WTC11 (cell line): ENCODE data around the gene PRPSAP1. TPM values are rescaled to one million over a fixed set of nuclear protein-coding genes. Genes with fewer than 3 reads are reported as not detected.

Source experiments
- ATAC-seq: fragments of 200-7000 bp; cut with Tn5 transposase; 2 replicates; pipeline ENCODE4 v1.10.0; 2021; ENCODE audit warnings: mild to moderate bottlenecking, moderate library complexity
- CTCF ChIA-PET: fragments of 300-600 bp; sonication (Branson Sonifier 250); formaldehyde crosslinking; loops from one replicate; lab custom pipeline; 2021; ENCODE audit warnings: antibody characterized with exemption; lab: Charles Lee
- POLR2A ChIA-PET: fragments of 350-600 bp; sonication (Branson Sonifier 250); formaldehyde crosslinking; loops from one replicate; lab custom pipeline; 2021; ENCODE audit warnings: antibody characterized with exemption; lab: Charles Lee
- DNase-seq: peaks from one replicate; pipeline ENCODE4 v3.0.0; 2021; ENCODE audit warnings: low spot score
- H3K27ac Mint-ChIP-seq: 2 replicates; pipeline ENCODE4 v1.8.0; 2021; ENCODE audit warnings: mixed read lengths
- H3K27me3 Mint-ChIP-seq: 2 replicates; pipeline ENCODE4 v1.8.0; 2021; ENCODE audit warnings: low read depth, mild to moderate bottlenecking, moderate library complexity, mixed read lengths
- H3K36me3 Mint-ChIP-seq: 2 replicates; pipeline ENCODE4 v1.8.0; 2021; ENCODE audit warnings: mixed read lengths
- H3K4me1 Mint-ChIP-seq: 2 replicates; pipeline ENCODE4 v1.8.0; 2022; ENCODE audit warnings: mixed read lengths
- H3K4me3 Mint-ChIP-seq: 2 replicates; pipeline ENCODE4 v1.8.0; 2021; ENCODE audit warnings: mild to moderate bottlenecking, moderate library complexity, mixed read lengths
- H3K9me3 Mint-ChIP-seq: 2 replicates; pipeline ENCODE4 v1.8.0; 2021; ENCODE audit warnings: mixed read lengths
- CBFB ChIP-seq: sonication (generic); formaldehyde crosslinking; IDR thresholded peaks from 2 replicates; pipeline ENCODE4 v1.8.1; 2022; ENCODE audit warnings: mild to moderate bottlenecking, low read depth, missing genetic modification reagents
- EMX1 ChIP-seq: fragments of 250-450 bp; sonication (Bioruptor Pico); IDR thresholded peaks from 2 replicates; pipeline ENCODE4 v1.8.0; 2021; ENCODE audit warnings: mild to moderate bottlenecking
- GRHL2 ChIP-seq: fragments of 250-450 bp; sonication (Bioruptor Pico); IDR thresholded peaks from 2 replicates; pipeline ENCODE4 v1.8.0; 2022; ENCODE audit warnings: mild to moderate bottlenecking, moderate library complexity; ENCODE audit not compliant: insufficient replicate concordance, severe bottlenecking
- KAT7 ChIP-seq: sonication (generic); formaldehyde crosslinking; IDR thresholded peaks from 2 replicates; pipeline ENCODE4 v1.8.1; 2023; ENCODE audit warnings: missing genetic modification reagents, mild to moderate bottlenecking, borderline replicate concordance
- NFATC4 ChIP-seq: fragments of 250-450 bp; sonication (Bioruptor Pico); IDR thresholded peaks from 2 replicates; pipeline ENCODE4 v1.9.0; 2021; ENCODE audit warnings: mild to moderate bottlenecking
- NFE2L1 ChIP-seq: sonication (generic); formaldehyde crosslinking; IDR thresholded peaks from 2 replicates; pipeline ENCODE4 v1.8.1; 2023; ENCODE audit warnings: missing genetic modification reagents
- OVOL2 ChIP-seq: fragments of 250-450 bp; sonication (Bioruptor Pico); IDR thresholded peaks from 2 replicates; pipeline ENCODE4 v1.9.0; 2021; ENCODE audit warnings: mild to moderate bottlenecking, borderline replicate concordance
- RORB ChIP-seq: fragments of 250-450 bp; sonication (Bioruptor Pico); IDR thresholded peaks from 2 replicates; pipeline ENCODE4 v1.9.0; 2021; ENCODE audit warnings: mild to moderate bottlenecking
- TP53 ChIP-seq: sonication (generic); formaldehyde crosslinking; IDR thresholded peaks from 2 replicates; pipeline ENCODE4 v1.8.1; 2023; ENCODE audit warnings: mild to moderate bottlenecking, missing genetic modification reagents
- ZBTB21 ChIP-seq: sonication (generic); formaldehyde crosslinking; IDR thresholded peaks from 2 replicates; pipeline ENCODE4 v1.8.1; 2023; ENCODE audit warnings: mild to moderate bottlenecking, missing genetic modification reagents, borderline replicate concordance
- ZNF263 ChIP-seq: sonication (generic); formaldehyde crosslinking; IDR thresholded peaks from 2 replicates; pipeline ENCODE4 v1.8.1; 2022; ENCODE audit warnings: low read depth, mild to moderate bottlenecking, moderate library complexity, missing genetic modification reagents
- total RNA-seq: library from RNA; stranded (reverse); gene quantifications from 3 replicates; pipeline ENCODE4 v1.2.3, GENCODE V29; 2021
- TF ChIP-seq, protein P1 (sequence below): sonication (generic); formaldehyde crosslinking; IDR thresholded peaks from 2 replicates; pipeline ENCODE4 v1.8.0; 2023; ENCODE audit warnings: missing genetic modification reagents
- TF ChIP-seq, protein P2 (sequence below): sonication (generic); formaldehyde crosslinking; IDR thresholded peaks from 2 replicates; pipeline ENCODE4 v1.8.0; 2023; ENCODE audit warnings: missing genetic modification reagents, mild to moderate bottlenecking, borderline replicate concordance
- TF ChIP-seq, protein P3 (sequence below): sonication (generic); formaldehyde crosslinking; IDR thresholded peaks from 2 replicates; pipeline ENCODE4 v1.8.0; 2022; ENCODE audit warnings: mild to moderate bottlenecking, missing genetic modification reagents
- TF ChIP-seq, protein P4 (sequence below): sonication (generic); formaldehyde crosslinking; IDR thresholded peaks from 2 replicates; pipeline ENCODE4 v1.8.0; 2022; ENCODE audit warnings: mild to moderate bottlenecking, missing genetic modification reagents
- TF ChIP-seq, protein P5 (sequence below): sonication (generic); formaldehyde crosslinking; IDR thresholded peaks from 2 replicates; pipeline ENCODE4 v1.8.1; 2023; ENCODE audit warnings: mild to moderate bottlenecking, missing genetic modification reagents, borderline replicate concordance

PRPSAP1 gene
- total RNA-seq, 1 experiment from 2014 or later, result 56.5 TPM

DNA sequence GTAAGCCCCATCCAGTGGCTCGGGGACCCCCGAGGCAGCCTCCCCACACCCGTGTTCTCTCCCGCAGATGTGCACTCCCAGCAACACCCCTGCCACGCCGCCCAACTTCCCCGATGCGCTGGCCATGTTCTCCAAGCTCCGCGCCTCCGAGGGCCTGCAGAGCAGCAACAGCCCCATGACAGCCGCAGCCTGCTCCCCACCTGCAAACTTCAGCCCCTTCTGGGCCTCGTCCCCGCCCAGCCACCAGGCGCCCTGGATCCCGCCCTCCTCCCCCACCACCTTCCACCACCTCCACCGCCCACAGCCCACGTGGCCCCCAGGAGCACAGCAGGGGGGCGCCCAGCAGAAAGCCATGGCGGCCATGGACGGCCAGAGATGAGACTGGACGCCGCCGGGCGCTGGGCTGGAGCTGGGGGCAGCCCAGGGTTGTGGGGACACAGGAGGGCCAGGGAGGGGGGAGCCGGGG, 83.6 kb downstream of the PRPSAP1 start:
- H3K4me1 Mint-ChIP-seq, result peaks cover 34% of the 10 kb centered on the region
- H3K27me3 Mint-ChIP-seq, result no peaks in the 10 kb centered on the region
- ATAC-seq (no peak), DNase-seq (no peak)
- H3K27ac Mint-ChIP-seq, result no peak overlapping the region
- ChIA-PET POLR2A (no interaction called here), CTCF (interaction anchor here (1.5 to 6.3 kb wide), 5 partner anchors 10 to 148 kb away, joined by 3 to 58 read pairs (median 7); no protein-coding TSS in a partner anchor)
- no peak for TF ChIP-seq OVOL2 (CRISPR knock-in tag)
- no peak for TF ChIP-seq NFATC4 (CRISPR knock-in tag)
- TF ChIP-seq ZBTB21, result no peak
- TF ChIP-seq, protein P1, sequence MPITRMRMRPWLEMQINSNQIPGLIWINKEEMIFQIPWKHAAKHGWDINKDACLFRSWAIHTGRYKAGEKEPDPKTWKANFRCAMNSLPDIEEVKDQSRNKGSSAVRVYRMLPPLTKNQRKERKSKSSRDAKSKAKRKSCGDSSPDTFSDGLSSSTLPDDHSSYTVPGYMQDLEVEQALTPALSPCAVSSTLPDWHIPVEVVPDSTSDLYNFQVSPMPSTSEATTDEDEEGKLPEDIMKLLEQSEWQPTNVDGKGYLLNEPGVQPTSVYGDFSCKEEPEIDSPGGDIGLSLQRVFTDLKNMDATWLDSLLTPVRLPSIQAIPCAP (CRISPR knock-in tag), result no peak
- no peak for TF ChIP-seq TP53
- TF ChIP-seq ZNF263 (CRISPR knock-in tag), result no peak
- TF ChIP-seq, protein P2, sequence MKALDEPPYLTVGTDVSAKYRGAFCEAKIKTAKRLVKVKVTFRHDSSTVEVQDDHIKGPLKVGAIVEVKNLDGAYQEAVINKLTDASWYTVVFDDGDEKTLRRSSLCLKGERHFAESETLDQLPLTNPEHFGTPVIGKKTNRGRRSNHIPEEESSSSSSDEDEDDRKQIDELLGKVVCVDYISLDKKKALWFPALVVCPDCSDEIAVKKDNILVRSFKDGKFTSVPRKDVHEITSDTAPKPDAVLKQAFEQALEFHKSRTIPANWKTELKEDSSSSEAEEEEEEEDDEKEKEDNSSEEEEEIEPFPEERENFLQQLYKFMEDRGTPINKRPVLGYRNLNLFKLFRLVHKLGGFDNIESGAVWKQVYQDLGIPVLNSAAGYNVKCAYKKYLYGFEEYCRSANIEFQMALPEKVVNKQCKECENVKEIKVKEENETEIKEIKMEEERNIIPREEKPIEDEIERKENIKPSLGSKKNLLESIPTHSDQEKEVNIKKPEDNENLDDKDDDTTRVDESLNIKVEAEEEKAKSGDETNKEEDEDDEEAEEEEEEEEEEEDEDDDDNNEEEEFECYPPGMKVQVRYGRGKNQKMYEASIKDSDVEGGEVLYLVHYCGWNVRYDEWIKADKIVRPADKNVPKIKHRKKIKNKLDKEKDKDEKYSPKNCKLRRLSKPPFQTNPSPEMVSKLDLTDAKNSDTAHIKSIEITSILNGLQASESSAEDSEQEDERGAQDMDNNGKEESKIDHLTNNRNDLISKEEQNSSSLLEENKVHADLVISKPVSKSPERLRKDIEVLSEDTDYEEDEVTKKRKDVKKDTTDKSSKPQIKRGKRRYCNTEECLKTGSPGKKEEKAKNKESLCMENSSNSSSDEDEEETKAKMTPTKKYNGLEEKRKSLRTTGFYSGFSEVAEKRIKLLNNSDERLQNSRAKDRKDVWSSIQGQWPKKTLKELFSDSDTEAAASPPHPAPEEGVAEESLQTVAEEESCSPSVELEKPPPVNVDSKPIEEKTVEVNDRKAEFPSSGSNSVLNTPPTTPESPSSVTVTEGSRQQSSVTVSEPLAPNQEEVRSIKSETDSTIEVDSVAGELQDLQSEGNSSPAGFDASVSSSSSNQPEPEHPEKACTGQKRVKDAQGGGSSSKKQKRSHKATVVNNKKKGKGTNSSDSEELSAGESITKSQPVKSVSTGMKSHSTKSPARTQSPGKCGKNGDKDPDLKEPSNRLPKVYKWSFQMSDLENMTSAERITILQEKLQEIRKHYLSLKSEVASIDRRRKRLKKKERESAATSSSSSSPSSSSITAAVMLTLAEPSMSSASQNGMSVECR (CRISPR knock-in tag), result no peak
- TF ChIP-seq, protein P3, sequence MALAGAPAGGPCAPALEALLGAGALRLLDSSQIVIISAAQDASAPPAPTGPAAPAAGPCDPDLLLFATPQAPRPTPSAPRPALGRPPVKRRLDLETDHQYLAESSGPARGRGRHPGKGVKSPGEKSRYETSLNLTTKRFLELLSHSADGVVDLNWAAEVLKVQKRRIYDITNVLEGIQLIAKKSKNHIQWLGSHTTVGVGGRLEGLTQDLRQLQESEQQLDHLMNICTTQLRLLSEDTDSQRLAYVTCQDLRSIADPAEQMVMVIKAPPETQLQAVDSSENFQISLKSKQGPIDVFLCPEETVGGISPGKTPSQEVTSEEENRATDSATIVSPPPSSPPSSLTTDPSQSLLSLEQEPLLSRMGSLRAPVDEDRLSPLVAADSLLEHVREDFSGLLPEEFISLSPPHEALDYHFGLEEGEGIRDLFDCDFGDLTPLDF (CRISPR knock-in tag), result no peak
- TF ChIP-seq KAT7 (CRISPR knock-in tag), result no peak
- TF ChIP-seq GRHL2 (CRISPR knock-in tag), result no peak
- no peak for TF ChIP-seq CBFB (CRISPR knock-in tag)
- no peak for TF ChIP-seq EMX1 (CRISPR knock-in tag)
- TF ChIP-seq, protein P4, sequence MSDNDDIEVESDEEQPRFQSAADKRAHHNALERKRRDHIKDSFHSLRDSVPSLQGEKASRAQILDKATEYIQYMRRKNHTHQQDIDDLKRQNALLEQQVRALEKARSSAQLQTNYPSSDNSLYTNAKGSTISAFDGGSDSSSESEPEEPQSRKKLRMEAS (CRISPR knock-in tag), result no peak
- TF ChIP-seq, protein P5, sequence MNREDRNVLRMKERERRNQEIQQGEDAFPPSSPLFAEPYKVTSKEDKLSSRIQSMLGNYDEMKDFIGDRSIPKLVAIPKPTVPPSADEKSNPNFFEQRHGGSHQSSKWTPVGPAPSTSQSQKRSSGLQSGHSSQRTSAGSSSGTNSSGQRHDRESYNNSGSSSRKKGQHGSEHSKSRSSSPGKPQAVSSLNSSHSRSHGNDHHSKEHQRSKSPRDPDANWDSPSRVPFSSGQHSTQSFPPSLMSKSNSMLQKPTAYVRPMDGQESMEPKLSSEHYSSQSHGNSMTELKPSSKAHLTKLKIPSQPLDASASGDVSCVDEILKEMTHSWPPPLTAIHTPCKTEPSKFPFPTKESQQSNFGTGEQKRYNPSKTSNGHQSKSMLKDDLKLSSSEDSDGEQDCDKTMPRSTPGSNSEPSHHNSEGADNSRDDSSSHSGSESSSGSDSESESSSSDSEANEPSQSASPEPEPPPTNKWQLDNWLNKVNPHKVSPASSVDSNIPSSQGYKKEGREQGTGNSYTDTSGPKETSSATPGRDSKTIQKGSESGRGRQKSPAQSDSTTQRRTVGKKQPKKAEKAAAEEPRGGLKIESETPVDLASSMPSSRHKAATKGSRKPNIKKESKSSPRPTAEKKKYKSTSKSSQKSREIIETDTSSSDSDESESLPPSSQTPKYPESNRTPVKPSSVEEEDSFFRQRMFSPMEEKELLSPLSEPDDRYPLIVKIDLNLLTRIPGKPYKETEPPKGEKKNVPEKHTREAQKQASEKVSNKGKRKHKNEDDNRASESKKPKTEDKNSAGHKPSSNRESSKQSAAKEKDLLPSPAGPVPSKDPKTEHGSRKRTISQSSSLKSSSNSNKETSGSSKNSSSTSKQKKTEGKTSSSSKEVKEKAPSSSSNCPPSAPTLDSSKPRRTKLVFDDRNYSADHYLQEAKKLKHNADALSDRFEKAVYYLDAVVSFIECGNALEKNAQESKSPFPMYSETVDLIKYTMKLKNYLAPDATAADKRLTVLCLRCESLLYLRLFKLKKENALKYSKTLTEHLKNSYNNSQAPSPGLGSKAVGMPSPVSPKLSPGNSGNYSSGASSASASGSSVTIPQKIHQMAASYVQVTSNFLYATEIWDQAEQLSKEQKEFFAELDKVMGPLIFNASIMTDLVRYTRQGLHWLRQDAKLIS (CRISPR knock-in tag), result no peak
- no peak for TF ChIP-seq RORB (CRISPR knock-in tag)
- no peak for TF ChIP-seq NFE2L1 (CRISPR knock-in tag)
- H3K4me3 Mint-ChIP-seq, result no peak overlapping the region
- peaks cover 7% of the 10 kb centered on the region; the same call in 1 of the 2 replicates for H3K36me3 Mint-ChIP-seq
- H3K9me3 Mint-ChIP-seq, result no peaks in the 10 kb centered on the region
